Measurements from ENCODE around the gene RALY.
A peak's percentile ranks its signal among the peaks of the same experiment; 100 is the strongest.

RALY gene

GRCh38 chr20:33985830-33986229 is 7.9 kb upstream of the RALY start:
- H3K27ac ChIP-seq = no peak overlapping the region
- TF ChIP-seq CTCF (conservative IDR thresholded peaks at IDR 0.05) = no peak

- no peak for TF ChIP-seq CTCF (conservative IDR thresholded peaks at IDR 0.05)
- H3K27ac ChIP-seq = no peak overlapping the region
Observed at GRCh38 chr20:33986560-33987216, 7.0 kb upstream of the RALY start.

GRCh38 chr20:33990075-33990474 is 3.6 kb upstream of the RALY start:
- no peak for TF ChIP-seq CTCF (conservative IDR thresholded peaks at IDR 0.05)
- H3K27ac ChIP-seq = no peak overlapping the region

GRCh38 chr20:33991502-33991901 is 2.2 kb upstream of the RALY start:
- TF ChIP-seq CTCF (conservative IDR thresholded peaks at IDR 0.05) = no peak
- H3K27ac ChIP-seq = peak overlapping the region; percentile 98; the same call in 1 of the 2 replicates

- H3K27ac ChIP-seq = peak overlapping the region; percentile 98
- TF ChIP-seq CTCF (conservative IDR thresholded peaks at IDR 0.05) = no peak
Observed at GRCh38 chr20:33992145-33992922, 1.4 kb upstream of the RALY start.

- H3K27ac ChIP-seq = peak overlapping the region; percentile 98
- no peak for TF ChIP-seq CTCF (conservative IDR thresholded peaks at IDR 0.05)
Observed at GRCh38 chr20:33992923-33993575, 662 bp upstream of the RALY start.

GRCh38 chr20:33994222-33994913 is 657 bp downstream of the RALY start:
- peak overlapping the region; percentile 98 for H3K27ac ChIP-seq
- TF ChIP-seq CTCF (conservative IDR thresholded peaks at IDR 0.05) = no peak
